ENCODE results near the gene PALD1. TPM values are rescaled to one million over a fixed set of nuclear protein-coding genes. Genes with fewer than 3 reads are reported as not detected.

Gene PALD1
- total RNA-seq, 1 donor from 2014 or later: 9.6 TPM

DNA sequence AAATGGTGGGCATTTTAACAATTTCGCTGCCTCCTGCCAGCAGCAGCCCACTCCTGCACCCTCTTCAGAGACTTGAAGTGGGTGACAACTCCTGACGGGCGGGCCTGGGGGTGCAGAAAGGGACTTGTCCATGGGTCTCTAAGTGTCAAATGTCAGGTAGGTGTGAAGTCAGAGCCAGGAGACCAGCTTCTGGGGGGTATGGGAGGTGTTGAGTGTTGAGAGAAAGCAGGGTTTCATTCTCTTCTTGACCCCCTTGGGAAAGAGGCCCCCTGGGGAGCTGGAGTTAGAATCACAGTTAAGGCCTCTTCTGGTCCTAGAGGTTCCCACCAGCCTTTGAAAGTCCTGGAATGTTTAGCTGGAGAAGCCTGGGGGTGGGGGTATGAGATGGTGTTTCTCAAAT lies 11.6 kb upstream of the PALD1 start:
- Histone ChIP-seq H3K9ac (no peak overlapping the region), H3K4me3 (no peak overlapping the region), H3K27me3 (no peaks in the 10 kb centered on the region), H3K79me2 (ENCODE audit: low read depth) (no peaks in the 10 kb centered on the region), H3F3A (ENCODE audit: low read depth) (peaks cover 7% of the 10 kb centered on the region), H2AFZ (replicated peaks) (no peak overlapping the region), H3K4me2 (no peak overlapping the region), H3K27ac (no peak overlapping the region), H3K36me3 (no peaks in the 10 kb centered on the region), H4K20me1 (ENCODE audit: low read depth) (no peaks in the 10 kb centered on the region), H3K9me3 (ENCODE audit: low read depth) (no peaks in the 10 kb centered on the region), H3K4me1 (peaks cover 6% of the 10 kb centered on the region)
- Mint-ChIP-seq H3K27ac (no peak overlapping the region), H3K36me3 (no peaks in the 10 kb centered on the region), H3K27me3 (ENCODE audit: insufficient read depth, low read depth) (peaks cover 11% of the 10 kb centered on the region), H3K9me3 (no peaks in the 10 kb centered on the region), H3K4me3 (no peak overlapping the region), H3K4me1 (peaks cover 22% of the 10 kb centered on the region)
- TF ChIP-seq EZH2phosphoT487 (IDR thresholded peaks at IDR 0.05) (no peak), EZH2 (IDR thresholded peaks at IDR 0.05) (no peak)
- TF ChIP-seq, protein P1, sequence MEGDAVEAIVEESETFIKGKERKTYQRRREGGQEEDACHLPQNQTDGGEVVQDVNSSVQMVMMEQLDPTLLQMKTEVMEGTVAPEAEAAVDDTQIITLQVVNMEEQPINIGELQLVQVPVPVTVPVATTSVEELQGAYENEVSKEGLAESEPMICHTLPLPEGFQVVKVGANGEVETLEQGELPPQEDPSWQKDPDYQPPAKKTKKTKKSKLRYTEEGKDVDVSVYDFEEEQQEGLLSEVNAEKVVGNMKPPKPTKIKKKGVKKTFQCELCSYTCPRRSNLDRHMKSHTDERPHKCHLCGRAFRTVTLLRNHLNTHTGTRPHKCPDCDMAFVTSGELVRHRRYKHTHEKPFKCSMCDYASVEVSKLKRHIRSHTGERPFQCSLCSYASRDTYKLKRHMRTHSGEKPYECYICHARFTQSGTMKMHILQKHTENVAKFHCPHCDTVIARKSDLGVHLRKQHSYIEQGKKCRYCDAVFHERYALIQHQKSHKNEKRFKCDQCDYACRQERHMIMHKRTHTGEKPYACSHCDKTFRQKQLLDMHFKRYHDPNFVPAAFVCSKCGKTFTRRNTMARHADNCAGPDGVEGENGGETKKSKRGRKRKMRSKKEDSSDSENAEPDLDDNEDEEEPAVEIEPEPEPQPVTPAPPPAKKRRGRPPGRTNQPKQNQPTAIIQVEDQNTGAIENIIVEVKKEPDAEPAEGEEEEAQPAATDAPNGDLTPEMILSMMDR (IDR thresholded peaks at IDR 0.05): no peak
- DNase-seq (ENCODE audit: low spot score): no peak

DNA sequence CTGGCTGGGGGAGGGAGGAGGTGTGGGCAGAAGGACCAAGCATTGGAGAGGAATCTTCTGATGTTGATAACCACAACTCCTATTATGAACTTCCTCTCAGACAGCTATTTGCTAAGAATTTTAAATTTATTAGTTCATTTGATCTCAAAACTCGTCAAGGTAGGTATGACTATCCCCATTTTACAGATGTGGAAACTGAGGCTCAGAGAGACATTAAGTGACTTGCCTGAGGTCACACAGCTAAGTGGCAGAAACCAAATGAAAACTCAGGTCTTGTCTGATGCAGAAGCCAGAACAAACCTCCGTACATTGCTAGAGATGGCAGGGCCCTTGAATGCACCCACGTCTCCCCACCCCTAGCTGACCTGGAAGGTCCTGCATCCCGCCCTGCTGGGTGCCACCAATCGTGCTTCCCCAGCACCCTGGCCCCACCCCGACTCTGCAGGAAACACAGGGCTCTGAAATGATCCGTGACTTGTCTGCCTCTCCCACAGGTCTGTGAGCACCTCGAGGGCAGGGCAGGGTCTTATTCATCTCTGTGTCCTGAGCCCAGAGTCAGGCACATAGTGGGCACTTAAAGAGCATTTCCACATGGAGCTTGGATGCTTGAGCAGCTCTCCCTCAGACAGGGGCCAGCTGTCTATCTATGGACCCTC lies 5.6 kb upstream of the PALD1 start:
- peaks cover 17% of the 10 kb centered on the region for H3F3A ChIP-seq (ENCODE audit: low read depth)
- H3K9me3 Mint-ChIP-seq: no peaks in the 10 kb centered on the region
- no peak overlapping the region for H2AFZ ChIP-seq (replicated peaks)
- no peaks in the 10 kb centered on the region for H3K36me3 ChIP-seq
- no peak overlapping the region for H3K4me3 Mint-ChIP-seq
- H3K4me2 ChIP-seq: no peak overlapping the region
- H3K4me3 ChIP-seq: no peak overlapping the region
- no peaks in the 10 kb centered on the region for H3K79me2 ChIP-seq (ENCODE audit: low read depth)
- no peak overlapping the region for H3K27ac ChIP-seq
- H4K20me1 ChIP-seq (ENCODE audit: low read depth): no peaks in the 10 kb centered on the region
- H3K4me1 Mint-ChIP-seq: peaks cover 24% of the 10 kb centered on the region
- no peak for DNase-seq (ENCODE audit: low spot score)
- H3K27me3 Mint-ChIP-seq (ENCODE audit: insufficient read depth, low read depth): peaks cover 11% of the 10 kb centered on the region
- no peaks in the 10 kb centered on the region for H3K9me3 ChIP-seq (ENCODE audit: low read depth)
- H3K27me3 ChIP-seq: peaks cover 28% of the 10 kb centered on the region
- H3K36me3 Mint-ChIP-seq: no peaks in the 10 kb centered on the region
- TF ChIP-seq EZH2 (IDR thresholded peaks at IDR 0.05): no peak
- no peak for TF ChIP-seq EZH2phosphoT487 (IDR thresholded peaks at IDR 0.05)
- TF ChIP-seq, protein P1 (IDR thresholded peaks at IDR 0.05): no peak
- H3K4me1 ChIP-seq: peaks cover 6% of the 10 kb centered on the region
- H3K27ac Mint-ChIP-seq: no peak overlapping the region
- H3K9ac ChIP-seq: no peak overlapping the region

DNA sequence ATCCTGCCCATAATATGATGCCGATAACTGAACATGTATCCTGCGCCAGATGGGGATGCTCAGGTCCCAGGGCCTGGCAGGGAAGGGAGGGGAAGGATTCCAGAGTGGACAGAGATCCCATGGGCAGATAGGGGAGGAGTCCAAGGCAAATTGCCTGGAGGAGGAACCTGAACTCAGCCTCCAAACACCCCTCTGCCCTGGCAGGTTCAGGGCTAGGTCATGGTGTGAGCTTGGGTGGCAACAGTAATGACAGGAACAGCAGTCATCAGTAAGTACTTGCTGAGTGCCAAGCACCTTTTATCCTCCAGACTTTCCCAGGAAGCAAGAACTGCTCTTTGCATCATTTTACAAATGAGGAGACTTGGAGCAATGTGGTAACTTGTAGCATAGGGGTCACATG lies 3.8 kb upstream of the PALD1 start:
- H3K9ac ChIP-seq: no peak overlapping the region
- H3K9me3 Mint-ChIP-seq: no peaks in the 10 kb centered on the region
- no peak overlapping the region for H3K27ac ChIP-seq
- H3K79me2 ChIP-seq (ENCODE audit: low read depth): peaks cover 6% of the 10 kb centered on the region
- H3K4me1 Mint-ChIP-seq: peaks cover 18% of the 10 kb centered on the region
- peaks cover 9% of the 10 kb centered on the region for H3K27me3 Mint-ChIP-seq (ENCODE audit: insufficient read depth, low read depth)
- no peak overlapping the region for H2AFZ ChIP-seq (replicated peaks)
- no peak overlapping the region for H3K4me2 ChIP-seq
- no peak for DNase-seq (ENCODE audit: low spot score)
- no peak overlapping the region for H3K4me3 Mint-ChIP-seq
- H3K27me3 ChIP-seq: peaks cover 38% of the 10 kb centered on the region
- no peaks in the 10 kb centered on the region for H3K36me3 ChIP-seq
- H3K4me3 ChIP-seq: no peak overlapping the region
- no peak for TF ChIP-seq EZH2 (IDR thresholded peaks at IDR 0.05)
- TF ChIP-seq EZH2phosphoT487 (IDR thresholded peaks at IDR 0.05): no peak
- TF ChIP-seq, protein P1 (IDR thresholded peaks at IDR 0.05): no peak
- no peak overlapping the region for H3K27ac Mint-ChIP-seq
- H4K20me1 ChIP-seq (ENCODE audit: low read depth): no peaks in the 10 kb centered on the region
- no peaks in the 10 kb centered on the region for H3K36me3 Mint-ChIP-seq
- no peaks in the 10 kb centered on the region for H3K9me3 ChIP-seq (ENCODE audit: low read depth)
- H3K4me1 ChIP-seq: peaks cover 7% of the 10 kb centered on the region
- peaks cover 14% of the 10 kb centered on the region for H3F3A ChIP-seq (ENCODE audit: low read depth)

Data from neural progenitor cell (in vitro differentiated cells).